Measurements from ENCODE around the gene LUM. TPM values are rescaled to one million over a fixed set of nuclear protein-coding genes. Genes with fewer than 3 reads are reported as not detected.

The LUM gene
- total RNA-seq, 1 experiment from 2014 or later: not detected

DNA sequence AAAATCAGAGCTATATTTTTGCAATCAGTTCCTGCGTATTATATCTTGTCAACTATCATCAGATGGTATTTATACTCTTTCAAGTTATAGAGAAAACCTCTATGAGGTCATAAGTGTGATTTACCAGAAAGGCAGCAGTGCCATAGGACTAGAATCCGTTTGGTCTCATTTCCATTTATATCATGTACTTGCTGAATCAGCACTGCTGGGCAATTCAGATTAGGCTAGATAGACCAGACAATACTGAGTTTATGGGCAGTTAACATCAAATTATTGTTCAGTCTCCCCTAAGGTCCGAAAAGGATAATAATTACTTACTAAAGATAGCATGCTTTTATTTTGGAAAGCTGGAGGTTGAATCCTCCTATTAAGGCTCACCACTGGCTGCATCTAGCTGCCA, 46.7 kb downstream of the LUM start:
- peaks cover 82% of the 10 kb centered on the region for H3K27me3 Mint-ChIP-seq (ENCODE audit: insufficient read depth, unreplicated experiment)
- no peaks in the 10 kb centered on the region for H3K36me3 Mint-ChIP-seq (ENCODE audit: insufficient read depth, unreplicated experiment)
- no peak for DNase-seq (ENCODE audit: unreplicated experiment)
- H3K4me1 Mint-ChIP-seq (ENCODE audit: insufficient read depth, unreplicated experiment): no peaks in the 10 kb centered on the region
- TF ChIP-seq, protein P1, sequence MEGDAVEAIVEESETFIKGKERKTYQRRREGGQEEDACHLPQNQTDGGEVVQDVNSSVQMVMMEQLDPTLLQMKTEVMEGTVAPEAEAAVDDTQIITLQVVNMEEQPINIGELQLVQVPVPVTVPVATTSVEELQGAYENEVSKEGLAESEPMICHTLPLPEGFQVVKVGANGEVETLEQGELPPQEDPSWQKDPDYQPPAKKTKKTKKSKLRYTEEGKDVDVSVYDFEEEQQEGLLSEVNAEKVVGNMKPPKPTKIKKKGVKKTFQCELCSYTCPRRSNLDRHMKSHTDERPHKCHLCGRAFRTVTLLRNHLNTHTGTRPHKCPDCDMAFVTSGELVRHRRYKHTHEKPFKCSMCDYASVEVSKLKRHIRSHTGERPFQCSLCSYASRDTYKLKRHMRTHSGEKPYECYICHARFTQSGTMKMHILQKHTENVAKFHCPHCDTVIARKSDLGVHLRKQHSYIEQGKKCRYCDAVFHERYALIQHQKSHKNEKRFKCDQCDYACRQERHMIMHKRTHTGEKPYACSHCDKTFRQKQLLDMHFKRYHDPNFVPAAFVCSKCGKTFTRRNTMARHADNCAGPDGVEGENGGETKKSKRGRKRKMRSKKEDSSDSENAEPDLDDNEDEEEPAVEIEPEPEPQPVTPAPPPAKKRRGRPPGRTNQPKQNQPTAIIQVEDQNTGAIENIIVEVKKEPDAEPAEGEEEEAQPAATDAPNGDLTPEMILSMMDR (IDR thresholded peaks at IDR 0.05; ENCODE audit: unreplicated experiment): no peak
- H3K4me3 Mint-ChIP-seq (ENCODE audit: unreplicated experiment): no peak overlapping the region
- ChIA-PET POLR2A (interaction anchor here (1.5 kb wide), 1 partner anchor 10 kb away, joined by 5 read pairs; no protein-coding TSS in a partner anchor), CTCF (no interaction called here)
- no peaks in the 10 kb centered on the region for H3K9me3 Mint-ChIP-seq (ENCODE audit: unreplicated experiment)
- intact Hi-C loops (cut with micrococcal nuclease): no loop called here
- BruUV-seq (replicated peaks): no TSS peak
- no peak overlapping the region for H3K27ac Mint-ChIP-seq (ENCODE audit: low read depth, unreplicated experiment)

GRCh38 chr12:91061091-91061490, 50.2 kb downstream of the LUM start:
- BruUV-seq (replicated peaks): no TSS peak
- Mint-ChIP-seq H3K36me3 (ENCODE audit: insufficient read depth, unreplicated experiment) (no peaks in the 10 kb centered on the region), H3K27ac (ENCODE audit: low read depth, unreplicated experiment) (no peak overlapping the region), H3K9me3 (ENCODE audit: unreplicated experiment) (no peaks in the 10 kb centered on the region), H3K4me1 (ENCODE audit: insufficient read depth, unreplicated experiment) (no peaks in the 10 kb centered on the region), H3K27me3 (ENCODE audit: insufficient read depth, unreplicated experiment) (peaks cover 74% of the 10 kb centered on the region), H3K4me3 (ENCODE audit: unreplicated experiment) (no peak overlapping the region)
- TF ChIP-seq, protein P1 (IDR thresholded peaks at IDR 0.05; ENCODE audit: unreplicated experiment): no peak
- ChIA-PET POLR2A (no interaction called here), CTCF (interaction anchor here (0.9 kb wide), 1 partner anchor 48 kb away, joined by 4 read pairs; no protein-coding TSS in a partner anchor)
- DNase-seq (ENCODE audit: unreplicated experiment): no peak
- intact Hi-C loops (cut with micrococcal nuclease): no loop called here

DNA sequence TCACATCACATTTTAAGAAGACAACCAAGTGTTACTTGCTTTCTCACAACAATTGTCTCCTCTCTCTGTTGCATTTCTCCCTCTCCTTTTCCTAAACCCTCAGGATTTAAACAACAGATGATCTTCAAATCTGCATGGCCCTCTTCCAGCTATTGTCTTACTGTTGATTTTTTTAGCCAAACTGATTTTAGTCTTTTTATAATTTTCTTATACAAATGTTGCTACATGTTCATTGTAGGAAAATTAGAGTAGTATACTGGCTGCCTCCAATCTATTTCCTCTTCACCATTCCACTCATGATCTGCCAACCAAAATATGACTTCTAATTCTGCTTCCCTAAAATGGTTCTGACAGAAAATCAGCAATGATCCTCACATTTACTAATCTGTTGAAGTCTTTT, 52.1 kb downstream of the LUM start:
- ChIA-PET CTCF (no interaction called here), POLR2A (no interaction called here)
- no TSS peak for BruUV-seq (replicated peaks)
- peaks cover 79% of the 10 kb centered on the region for H3K27me3 Mint-ChIP-seq (ENCODE audit: insufficient read depth, unreplicated experiment)
- TF ChIP-seq, protein P1 (IDR thresholded peaks at IDR 0.05; ENCODE audit: unreplicated experiment): no peak
- no peak overlapping the region for H3K4me3 Mint-ChIP-seq (ENCODE audit: unreplicated experiment)
- DNase-seq (ENCODE audit: unreplicated experiment): no peak
- no peak overlapping the region for H3K27ac Mint-ChIP-seq (ENCODE audit: low read depth, unreplicated experiment)
- H3K9me3 Mint-ChIP-seq (ENCODE audit: unreplicated experiment): no peaks in the 10 kb centered on the region
- intact Hi-C loops (cut with micrococcal nuclease): no loop called here
- no peaks in the 10 kb centered on the region for H3K36me3 Mint-ChIP-seq (ENCODE audit: insufficient read depth, unreplicated experiment)
- H3K4me1 Mint-ChIP-seq (ENCODE audit: insufficient read depth, unreplicated experiment): no peaks in the 10 kb centered on the region

GRCh38 chr12:91058786-91059185, 52.5 kb downstream of the LUM start:
- peak; percentile 7 for DNase-seq (ENCODE audit: unreplicated experiment)
- Mint-ChIP-seq H3K27me3 (ENCODE audit: insufficient read depth, unreplicated experiment) (peaks cover 79% of the 10 kb centered on the region), H3K9me3 (ENCODE audit: unreplicated experiment) (no peaks in the 10 kb centered on the region), H3K27ac (ENCODE audit: low read depth, unreplicated experiment) (no peak overlapping the region), H3K4me3 (ENCODE audit: unreplicated experiment) (no peak overlapping the region), H3K36me3 (ENCODE audit: insufficient read depth, unreplicated experiment) (no peaks in the 10 kb centered on the region), H3K4me1 (ENCODE audit: insufficient read depth, unreplicated experiment) (no peaks in the 10 kb centered on the region)
- ChIA-PET CTCF (no interaction called here), POLR2A (no interaction called here)
- BruUV-seq (replicated peaks): no TSS peak
- TF ChIP-seq, protein P1 (IDR thresholded peaks at IDR 0.05; ENCODE audit: unreplicated experiment): no peak
- intact Hi-C loops (cut with micrococcal nuclease): no loop called here
